HFFc6 (cell line): ENCODE results near the gene LAD1. TPM values are rescaled to one million over a fixed set of nuclear protein-coding genes. Genes with fewer than 3 reads are reported as not detected.

Experiments
- DNase-seq: peaks from one replicate; pipeline ENCODE4 v3.0.0-alpha.2; 2018
- H3K27ac Mint-ChIP-seq: 2 replicates; pipeline ENCODE4 v1.8.0; 2020; ENCODE audit warnings: mild to moderate bottlenecking, mixed read lengths
- H3K27me3 Mint-ChIP-seq: 2 replicates; pipeline ENCODE4 v1.8.0; 2021; ENCODE audit warnings: mild to moderate bottlenecking, moderate library complexity, mixed read lengths; ENCODE audit not compliant: insufficient read depth
- H3K36me3 Mint-ChIP-seq: 2 replicates; pipeline ENCODE4 v1.8.0; 2021; ENCODE audit warnings: low read depth, mixed read lengths
- H3K4me1 Mint-ChIP-seq: 2 replicates; pipeline ENCODE4 v1.8.0; 2020; ENCODE audit warnings: low read depth, mixed read lengths
- H3K4me3 Mint-ChIP-seq: 2 replicates; pipeline ENCODE4 v1.8.0; 2020; ENCODE audit warnings: mild to moderate bottlenecking, moderate library complexity, mixed read lengths
- H3K9me3 Mint-ChIP-seq: 2 replicates; pipeline ENCODE4 v1.8.0; 2020; ENCODE audit warnings: mild to moderate bottlenecking, mixed read lengths
- total RNA-seq, 6 experiments: library from RNA; stranded (reverse); fragmentation: NEBNext Ultra II Directional; extraction: Animal tissue kit (Norgen Biotek cat#: 25700); gene quantifications; 2 replicates in 1 of 6; 3 replicates in 5 of 6; pipeline ENCODE4 v1.2.3, GENCODE V29; 2021
- TF ChIP-seq, protein P1 (sequence below): fragments of 200-600 bp; sonication (generic); IDR thresholded peaks from 2 replicates; pipeline ENCODE4 v1.5.0; 2021; ENCODE audit warnings: antibody characterized with exemption, mild to moderate bottlenecking

Gene LAD1
- total RNA-seq, 6 experiments from 2014 or later: not detected

DNA sequence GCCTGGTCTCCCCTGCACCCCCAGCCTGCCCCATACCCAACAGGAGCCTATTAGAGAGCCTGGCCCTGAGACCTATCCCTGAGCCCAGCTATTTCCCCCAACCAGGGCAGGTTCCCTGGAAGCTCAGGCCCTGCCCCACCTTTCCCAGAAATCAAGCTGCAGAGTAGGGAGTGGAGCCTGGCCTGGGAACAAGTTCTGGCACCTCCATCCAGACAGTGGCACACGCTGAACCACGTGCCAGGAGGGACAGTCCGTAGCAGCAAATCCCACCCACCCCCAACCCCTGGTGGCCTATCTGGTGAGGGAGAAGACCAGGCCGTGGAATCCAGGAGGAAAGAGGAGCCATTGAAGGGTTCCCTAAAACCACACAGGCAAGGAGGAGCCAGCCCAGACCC, 44.2 kb downstream of the LAD1 start:
- peaks cover 47% of the 10 kb centered on the region for H3K27me3 Mint-ChIP-seq
- H3K4me3 Mint-ChIP-seq: no peak overlapping the region
- no peak overlapping the region for H3K27ac Mint-ChIP-seq
- DNase-seq: no peak
- H3K36me3 Mint-ChIP-seq: no peaks in the 10 kb centered on the region
- no peaks in the 10 kb centered on the region for H3K4me1 Mint-ChIP-seq
- TF ChIP-seq, protein P1, sequence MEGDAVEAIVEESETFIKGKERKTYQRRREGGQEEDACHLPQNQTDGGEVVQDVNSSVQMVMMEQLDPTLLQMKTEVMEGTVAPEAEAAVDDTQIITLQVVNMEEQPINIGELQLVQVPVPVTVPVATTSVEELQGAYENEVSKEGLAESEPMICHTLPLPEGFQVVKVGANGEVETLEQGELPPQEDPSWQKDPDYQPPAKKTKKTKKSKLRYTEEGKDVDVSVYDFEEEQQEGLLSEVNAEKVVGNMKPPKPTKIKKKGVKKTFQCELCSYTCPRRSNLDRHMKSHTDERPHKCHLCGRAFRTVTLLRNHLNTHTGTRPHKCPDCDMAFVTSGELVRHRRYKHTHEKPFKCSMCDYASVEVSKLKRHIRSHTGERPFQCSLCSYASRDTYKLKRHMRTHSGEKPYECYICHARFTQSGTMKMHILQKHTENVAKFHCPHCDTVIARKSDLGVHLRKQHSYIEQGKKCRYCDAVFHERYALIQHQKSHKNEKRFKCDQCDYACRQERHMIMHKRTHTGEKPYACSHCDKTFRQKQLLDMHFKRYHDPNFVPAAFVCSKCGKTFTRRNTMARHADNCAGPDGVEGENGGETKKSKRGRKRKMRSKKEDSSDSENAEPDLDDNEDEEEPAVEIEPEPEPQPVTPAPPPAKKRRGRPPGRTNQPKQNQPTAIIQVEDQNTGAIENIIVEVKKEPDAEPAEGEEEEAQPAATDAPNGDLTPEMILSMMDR: no peak
- H3K9me3 Mint-ChIP-seq: no peaks in the 10 kb centered on the region

DNA sequence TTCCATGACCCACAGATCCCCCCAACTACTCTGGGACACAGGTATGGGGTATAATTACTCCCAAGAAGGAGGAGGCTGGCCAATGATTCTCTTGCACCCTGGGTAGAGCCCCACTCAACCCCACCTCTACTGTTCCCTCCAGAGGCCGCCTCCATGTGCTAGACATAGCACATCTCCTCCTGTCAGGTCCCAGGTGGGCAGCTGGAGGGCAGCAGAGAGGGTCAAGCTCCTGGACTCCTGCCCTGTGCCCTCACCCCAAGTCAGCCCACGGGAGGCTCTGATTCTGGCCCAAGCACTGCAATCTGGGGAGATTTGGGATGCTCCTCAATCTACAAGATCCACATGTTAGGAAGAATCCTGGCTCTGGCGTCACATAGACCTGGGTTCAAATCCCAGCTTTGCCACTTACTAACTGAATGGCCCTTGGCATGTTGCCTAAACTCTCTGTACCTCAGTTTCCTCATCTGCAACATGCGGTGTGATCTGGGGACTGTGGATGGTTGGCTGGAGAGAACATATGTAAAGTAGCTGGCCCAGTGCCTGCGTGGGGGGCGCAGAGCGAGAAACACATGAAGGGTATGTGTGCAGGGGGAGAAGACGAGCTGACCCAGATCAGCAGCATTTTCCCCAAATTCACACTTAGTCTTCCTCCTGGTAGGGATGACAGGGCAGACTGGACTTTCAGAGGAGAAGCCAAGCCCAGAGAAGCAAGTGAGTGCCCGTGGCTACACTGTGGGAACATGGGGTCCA, 44.8 kb downstream of the LAD1 start:
- Mint-ChIP-seq H3K27ac (no peak overlapping the region), H3K36me3 (no peaks in the 10 kb centered on the region), H3K4me3 (no peak overlapping the region), H3K4me1 (no peaks in the 10 kb centered on the region), H3K27me3 (peaks cover 44% of the 10 kb centered on the region), H3K9me3 (no peaks in the 10 kb centered on the region)
- DNase-seq: no peak
- TF ChIP-seq, protein P1: no peak

DNA sequence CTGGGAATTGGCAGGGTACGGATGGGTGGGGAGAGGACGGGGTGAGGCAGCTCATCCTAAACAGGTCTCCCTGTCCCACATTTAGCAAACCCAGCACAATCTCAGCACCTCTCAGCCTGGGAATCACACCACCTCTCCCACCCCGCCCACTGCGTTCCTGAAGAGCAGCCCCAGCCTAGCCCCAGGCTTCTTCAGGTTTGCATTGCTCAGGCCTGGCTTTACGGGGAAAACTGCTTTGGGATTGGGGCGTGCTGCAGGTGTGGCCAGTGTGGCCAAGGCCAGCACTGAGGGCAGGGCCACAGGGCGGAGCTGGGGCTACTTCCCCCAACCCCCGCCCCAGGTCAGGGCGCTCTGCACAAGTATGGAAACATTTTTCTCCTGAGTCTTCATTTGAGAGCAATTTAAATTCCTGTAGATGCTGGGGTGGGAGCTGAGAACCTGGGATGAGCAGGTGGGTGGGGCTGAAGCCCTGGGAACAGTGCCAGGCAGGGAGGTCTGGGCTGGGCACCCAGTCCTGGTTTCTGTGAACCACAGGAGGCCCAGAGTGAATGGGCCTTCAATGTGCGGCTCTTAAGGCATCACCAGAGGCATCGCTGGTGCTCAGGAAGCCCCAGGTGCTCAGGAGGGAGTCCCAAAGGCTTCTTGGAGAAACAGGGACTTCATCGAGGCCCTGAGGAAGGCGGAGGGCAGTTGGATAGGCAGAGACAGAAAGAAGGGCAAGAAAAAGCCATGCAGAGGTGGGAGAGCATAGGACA, 45.8 kb downstream of the LAD1 start:
- no peak overlapping the region for H3K27ac Mint-ChIP-seq
- H3K9me3 Mint-ChIP-seq: no peaks in the 10 kb centered on the region
- TF ChIP-seq, protein P1: no peak
- no peak for DNase-seq
- H3K4me1 Mint-ChIP-seq: no peaks in the 10 kb centered on the region
- peaks cover 38% of the 10 kb centered on the region for H3K27me3 Mint-ChIP-seq
- no peaks in the 10 kb centered on the region for H3K36me3 Mint-ChIP-seq
- no peak overlapping the region for H3K4me3 Mint-ChIP-seq

DNA sequence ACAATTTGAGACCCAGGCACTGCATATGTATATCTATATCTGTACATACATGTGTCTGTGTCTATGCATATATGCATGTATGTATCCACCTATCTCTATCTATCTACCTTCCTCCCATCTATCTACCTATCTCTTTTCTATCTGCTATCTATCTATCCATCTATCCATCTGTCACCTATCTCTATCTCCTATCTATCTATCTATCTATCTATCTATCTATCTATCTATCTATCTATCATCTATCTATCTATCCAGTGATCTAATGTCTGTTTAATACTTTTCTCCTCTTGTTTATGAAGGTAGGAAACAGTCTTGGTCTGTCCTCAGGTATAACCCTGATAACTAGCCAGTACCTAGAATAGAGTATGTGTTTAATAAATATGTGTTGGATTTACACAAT, 47.5 kb downstream of the LAD1 start:
- TF ChIP-seq, protein P1: no peak
- Mint-ChIP-seq H3K27ac (no peak overlapping the region), H3K27me3 (peaks cover 35% of the 10 kb centered on the region), H3K9me3 (no peaks in the 10 kb centered on the region), H3K36me3 (no peaks in the 10 kb centered on the region), H3K4me1 (no peaks in the 10 kb centered on the region), H3K4me3 (no peak overlapping the region)
- no peak for DNase-seq

DNA sequence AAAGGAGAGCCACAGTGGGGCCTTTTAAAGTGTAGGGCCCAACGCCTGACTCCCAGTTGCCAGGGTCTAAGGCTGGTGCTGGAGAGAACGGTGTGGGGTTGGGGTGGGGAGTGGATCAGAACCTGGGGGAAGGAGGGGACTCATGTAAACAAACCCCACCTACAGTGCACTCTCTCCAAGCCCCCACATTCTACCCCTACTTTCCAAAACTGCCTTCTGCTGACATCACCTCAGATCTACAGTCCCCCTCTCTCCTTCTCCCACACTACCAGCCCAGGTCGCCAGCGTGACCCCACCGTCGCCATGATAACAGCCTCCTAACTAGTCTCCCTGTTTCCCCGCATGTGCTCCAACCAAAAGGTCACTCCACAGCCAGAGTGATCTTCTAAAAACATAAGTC, 48.2 kb downstream of the LAD1 start:
- no peaks in the 10 kb centered on the region for H3K9me3 Mint-ChIP-seq
- H3K27me3 Mint-ChIP-seq: peaks cover 35% of the 10 kb centered on the region
- TF ChIP-seq, protein P1: no peak
- DNase-seq: no peak
- no peaks in the 10 kb centered on the region for H3K36me3 Mint-ChIP-seq
- H3K4me1 Mint-ChIP-seq: no peaks in the 10 kb centered on the region
- H3K4me3 Mint-ChIP-seq: no peak overlapping the region
- no peak overlapping the region for H3K27ac Mint-ChIP-seq
